Measurements from ENCODE around the gene ACR. TPM values are rescaled to one million over a fixed set of nuclear protein-coding genes. Genes with fewer than 3 reads are reported as not detected.

ACR gene
- total RNA-seq, 1 experiment from 2014 or later, result 0.21 TPM

DNA sequence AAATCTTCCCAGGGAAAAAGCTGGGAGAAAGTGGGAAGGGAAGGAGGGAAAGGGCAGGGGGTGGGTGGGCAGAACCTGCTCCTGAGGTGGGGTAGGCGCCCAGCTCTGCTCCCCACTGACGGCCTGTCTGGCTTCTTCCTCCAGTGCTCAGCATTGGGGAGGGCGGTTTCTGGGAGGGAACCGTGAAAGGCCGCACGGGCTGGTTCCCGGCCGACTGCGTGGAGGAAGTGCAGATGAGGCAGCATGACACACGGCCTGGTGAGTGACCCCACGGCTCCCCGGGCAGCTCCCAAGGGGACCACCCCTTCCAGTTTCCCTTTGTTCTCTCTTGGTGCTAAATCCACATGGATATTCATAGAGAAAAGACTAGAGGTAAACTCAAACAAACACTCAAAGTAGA, 39.5 kb upstream of the ACR start:
- no peaks in the 10 kb centered on the region for H3K36me3 ChIP-seq (ENCODE audit: control insufficient read depth, insufficient read depth, low read length)
- ChIA-PET CTCF (no interaction called here), POLR2A (no interaction called here)
- intact Hi-C loops (cut with micrococcal nuclease; ENCODE audit: unreplicated experiment), result no loop called here
- no peaks in the 10 kb centered on the region for H3K27me3 ChIP-seq (ENCODE audit: control insufficient read depth, insufficient read depth, low read length)
- ATAC-seq, result no peak
- no TSS peak for BruUV-seq (replicated peaks)
- no peaks in the 10 kb centered on the region for H3K9me3 ChIP-seq (ENCODE audit: control insufficient read depth, insufficient read depth, low read depth, low read length)
- in situ Hi-C loops (cut with HindIII; ENCODE audit: low pct_unique_long_range_greater_than_20kb, low sequenced_read_pairs), result no loop called here
- DNase-seq (ENCODE audit: low read depth, low spot score), result no peak
- H3K4me1 ChIP-seq (ENCODE audit: control insufficient read depth, insufficient read depth, low read length), result peaks cover 2% of the 10 kb centered on the region; the same call in 1 of the 2 replicates
- no peak overlapping the region for H3K27ac ChIP-seq (ENCODE audit: low read length)
- TF ChIP-seq POLR2AphosphoS5 (IDR thresholded peaks at IDR 0.05; ENCODE audit: low read depth, low read length), result no peak
- TF ChIP-seq SIN3A (IDR thresholded peaks at IDR 0.05; ENCODE audit: borderline replicate concordance, insufficient read depth, low read depth, low read length), result no peak
- H3K4me3 ChIP-seq (ENCODE audit: low read depth in 2 of 2, low read length in 2 of 2), result no peak overlapping the region

DNA sequence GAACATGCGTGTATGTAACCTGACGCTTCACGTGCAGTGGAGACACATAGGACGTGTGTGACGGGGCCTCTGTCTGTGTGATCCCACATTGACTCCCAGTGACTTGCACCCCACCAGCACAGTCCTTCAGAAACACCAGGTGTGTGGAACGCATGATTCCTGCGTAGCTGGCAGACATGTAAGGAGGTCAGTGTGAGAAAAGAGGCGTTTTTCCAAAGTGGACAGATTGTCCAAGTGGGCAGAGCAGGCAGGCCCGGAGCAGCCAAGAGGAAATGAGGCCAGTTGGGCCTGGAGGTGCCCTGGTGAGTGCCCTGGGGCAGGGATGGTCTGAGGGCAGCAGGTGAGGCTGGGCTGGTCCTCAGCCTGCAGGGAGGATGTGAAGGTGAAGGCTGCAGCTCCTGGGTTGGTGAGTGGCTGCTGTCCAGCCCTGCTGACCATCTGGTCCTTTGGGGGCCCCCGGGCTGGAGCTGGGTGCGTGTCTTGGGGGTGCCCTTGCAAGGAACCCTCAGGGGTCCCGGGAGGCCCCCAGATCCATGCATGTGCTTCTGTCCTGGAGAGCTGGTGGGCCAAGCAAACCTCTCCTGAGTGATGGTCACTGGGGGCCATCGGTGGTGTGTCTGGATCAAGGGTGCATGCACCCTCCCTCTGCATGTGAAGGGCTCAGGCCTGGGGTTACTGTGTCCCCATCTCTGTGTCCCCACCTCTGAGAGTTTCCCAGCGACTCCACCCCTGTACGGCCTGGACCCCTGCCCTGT, 38.8 kb upstream of the ACR start:
- peaks cover 2% of the 10 kb centered on the region; the same call in 1 of the 2 replicates for H3K4me1 ChIP-seq (ENCODE audit: control insufficient read depth, insufficient read depth, low read length)
- POLR2A ChIA-PET, result interaction anchor here (0.6 kb wide), 1 partner anchor 173 kb away, joined by 3 read pairs; no protein-coding TSS in a partner anchor
- no TSS peak for BruUV-seq (replicated peaks)
- no peaks in the 10 kb centered on the region for H3K36me3 ChIP-seq (ENCODE audit: control insufficient read depth, insufficient read depth, low read length)
- DNase-seq (ENCODE audit: low read depth, low spot score) (no peak), ATAC-seq (no peak)
- no peak overlapping the region for H3K4me3 ChIP-seq (ENCODE audit: low read depth in 2 of 2, low read length in 2 of 2)
- H3K27me3 ChIP-seq (ENCODE audit: control insufficient read depth, insufficient read depth, low read length), result no peaks in the 10 kb centered on the region
- CTCF ChIA-PET, result interaction anchor here (0.6 kb wide), 1 partner anchor 26 kb away, joined by 3 read pairs; no protein-coding TSS in a partner anchor
- in situ Hi-C loops (cut with HindIII; ENCODE audit: low pct_unique_long_range_greater_than_20kb, low sequenced_read_pairs) (no loop called here), intact Hi-C loops (cut with micrococcal nuclease; ENCODE audit: unreplicated experiment) (no loop called here)
- no peak overlapping the region for H3K27ac ChIP-seq (ENCODE audit: low read length)
- H3K9me3 ChIP-seq (ENCODE audit: control insufficient read depth, insufficient read depth, low read depth, low read length), result no peaks in the 10 kb centered on the region
- TF ChIP-seq POLR2AphosphoS5 (IDR thresholded peaks at IDR 0.05; ENCODE audit: low read depth, low read length), result no peak
- no peak for TF ChIP-seq REST (IDR thresholded peaks at IDR 0.05; ENCODE audit: insufficient read depth in 1 of 2, low read depth in 2 of 2, low read length in 1 of 2)
- no peak for TF ChIP-seq SIN3A (IDR thresholded peaks at IDR 0.05; ENCODE audit: borderline replicate concordance, insufficient read depth, low read depth, low read length)
- TF ChIP-seq TCF7L2 (IDR thresholded peaks at IDR 0.05; ENCODE audit: low read depth, low read length), result no peak
- TF ChIP-seq, protein P1, sequence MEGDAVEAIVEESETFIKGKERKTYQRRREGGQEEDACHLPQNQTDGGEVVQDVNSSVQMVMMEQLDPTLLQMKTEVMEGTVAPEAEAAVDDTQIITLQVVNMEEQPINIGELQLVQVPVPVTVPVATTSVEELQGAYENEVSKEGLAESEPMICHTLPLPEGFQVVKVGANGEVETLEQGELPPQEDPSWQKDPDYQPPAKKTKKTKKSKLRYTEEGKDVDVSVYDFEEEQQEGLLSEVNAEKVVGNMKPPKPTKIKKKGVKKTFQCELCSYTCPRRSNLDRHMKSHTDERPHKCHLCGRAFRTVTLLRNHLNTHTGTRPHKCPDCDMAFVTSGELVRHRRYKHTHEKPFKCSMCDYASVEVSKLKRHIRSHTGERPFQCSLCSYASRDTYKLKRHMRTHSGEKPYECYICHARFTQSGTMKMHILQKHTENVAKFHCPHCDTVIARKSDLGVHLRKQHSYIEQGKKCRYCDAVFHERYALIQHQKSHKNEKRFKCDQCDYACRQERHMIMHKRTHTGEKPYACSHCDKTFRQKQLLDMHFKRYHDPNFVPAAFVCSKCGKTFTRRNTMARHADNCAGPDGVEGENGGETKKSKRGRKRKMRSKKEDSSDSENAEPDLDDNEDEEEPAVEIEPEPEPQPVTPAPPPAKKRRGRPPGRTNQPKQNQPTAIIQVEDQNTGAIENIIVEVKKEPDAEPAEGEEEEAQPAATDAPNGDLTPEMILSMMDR (IDR thresholded peaks at IDR 0.05), result no peak

Data from Panc1 (cell line).